ENCODE measurements around the gene MARF1. TPM values are rescaled to one million over a fixed set of nuclear protein-coding genes. Genes with fewer than 3 reads are reported as not detected.

The MARF1 gene
- total RNA-seq, 1 experiment from 2014 or later: 3.5 TPM

GRCh38 chr16:15606518-15607220, 36.3 kb downstream of the MARF1 start:
- in situ Hi-C loops (cut with HindIII; ENCODE audit: low pct_unique_long_range_greater_than_20kb, low sequenced_read_pairs): no loop called here
- DNase-seq (ENCODE audit: low read depth): no peak

DNA sequence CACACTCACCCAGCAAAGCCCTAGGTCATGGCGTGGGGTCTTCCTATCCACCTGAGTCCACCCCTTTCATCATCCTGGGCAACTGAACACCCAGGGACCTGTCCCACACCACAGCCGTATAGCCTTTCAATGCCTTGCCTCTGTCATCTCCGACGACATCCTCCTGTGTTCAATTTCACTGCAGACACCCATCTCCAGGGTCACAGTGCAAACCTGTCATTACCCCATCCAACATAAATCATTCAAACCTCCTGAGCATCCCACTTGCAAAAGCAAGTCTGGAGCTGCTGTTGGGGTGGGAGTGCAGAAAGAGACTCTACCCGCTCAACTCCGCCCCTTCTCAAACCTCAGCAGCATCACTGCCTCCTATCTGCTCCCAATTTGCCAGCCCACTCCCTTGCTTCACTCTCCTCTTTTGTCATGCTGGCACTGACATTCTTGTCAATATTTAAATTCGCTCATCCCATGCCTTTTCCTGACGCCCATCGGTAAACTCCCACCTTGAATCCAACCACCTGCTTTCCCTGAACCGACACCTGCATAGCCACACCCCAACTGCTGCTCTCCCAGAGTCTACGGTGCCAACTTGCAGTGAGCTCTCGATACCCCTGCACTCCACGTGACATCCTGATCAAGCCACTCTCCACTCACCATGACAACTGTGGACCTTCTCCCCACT, 37.0 kb downstream of the MARF1 start:
- in situ Hi-C loops (cut with HindIII; ENCODE audit: low pct_unique_long_range_greater_than_20kb, low sequenced_read_pairs): no loop called here
- no peak for DNase-seq (ENCODE audit: low read depth)

- in situ Hi-C loops (cut with HindIII; ENCODE audit: low pct_unique_long_range_greater_than_20kb, low sequenced_read_pairs): no loop called here
- DNase-seq (ENCODE audit: low read depth): no peak
Measured at GRCh38 chr16:15604460-15605440, 38.2 kb downstream of the MARF1 start.

DNA sequence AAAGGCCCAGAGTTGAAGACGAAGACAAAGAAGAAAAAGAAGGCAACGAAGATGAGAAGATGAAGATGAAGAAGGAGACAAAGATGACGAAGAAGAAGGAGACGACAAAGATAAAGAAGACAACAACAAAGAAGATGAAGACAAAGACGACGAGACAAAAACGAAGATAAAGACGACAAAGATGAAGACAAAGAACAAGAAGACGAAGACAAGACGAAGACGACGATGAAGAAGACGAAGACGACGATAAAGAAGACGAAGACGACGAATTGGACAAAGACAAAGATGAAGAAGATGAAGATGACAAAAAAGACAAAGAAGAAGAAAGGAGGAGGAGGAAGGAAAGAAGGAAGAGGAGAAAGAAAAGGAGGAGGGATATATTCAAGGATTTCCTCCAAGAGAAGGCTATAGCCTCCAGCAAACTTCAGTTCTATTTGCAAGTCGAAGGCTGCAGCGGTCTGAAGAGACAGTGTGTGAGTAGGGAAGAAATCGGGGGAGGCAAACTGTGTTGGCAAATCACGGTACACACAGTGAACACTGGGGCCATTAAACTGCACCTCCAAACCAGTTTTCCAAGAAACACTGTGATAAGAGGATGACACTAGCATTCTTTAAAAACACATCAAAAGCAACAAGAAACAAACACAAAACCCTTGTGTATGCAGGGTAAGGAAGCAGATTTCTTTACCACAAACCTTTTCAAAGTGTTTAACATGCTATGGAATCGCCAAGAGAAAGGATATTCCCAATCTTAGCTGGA, 40.5 kb downstream of the MARF1 start:
- in situ Hi-C loops (cut with HindIII; ENCODE audit: low pct_unique_long_range_greater_than_20kb, low sequenced_read_pairs): no loop called here
- no peak for DNase-seq (ENCODE audit: low read depth)

GRCh38 chr16:15601212-15601879, 41.6 kb downstream of the MARF1 start:
- no peak for DNase-seq (ENCODE audit: low read depth)
- in situ Hi-C loops (cut with HindIII; ENCODE audit: low pct_unique_long_range_greater_than_20kb, low sequenced_read_pairs): no loop called here

DNA sequence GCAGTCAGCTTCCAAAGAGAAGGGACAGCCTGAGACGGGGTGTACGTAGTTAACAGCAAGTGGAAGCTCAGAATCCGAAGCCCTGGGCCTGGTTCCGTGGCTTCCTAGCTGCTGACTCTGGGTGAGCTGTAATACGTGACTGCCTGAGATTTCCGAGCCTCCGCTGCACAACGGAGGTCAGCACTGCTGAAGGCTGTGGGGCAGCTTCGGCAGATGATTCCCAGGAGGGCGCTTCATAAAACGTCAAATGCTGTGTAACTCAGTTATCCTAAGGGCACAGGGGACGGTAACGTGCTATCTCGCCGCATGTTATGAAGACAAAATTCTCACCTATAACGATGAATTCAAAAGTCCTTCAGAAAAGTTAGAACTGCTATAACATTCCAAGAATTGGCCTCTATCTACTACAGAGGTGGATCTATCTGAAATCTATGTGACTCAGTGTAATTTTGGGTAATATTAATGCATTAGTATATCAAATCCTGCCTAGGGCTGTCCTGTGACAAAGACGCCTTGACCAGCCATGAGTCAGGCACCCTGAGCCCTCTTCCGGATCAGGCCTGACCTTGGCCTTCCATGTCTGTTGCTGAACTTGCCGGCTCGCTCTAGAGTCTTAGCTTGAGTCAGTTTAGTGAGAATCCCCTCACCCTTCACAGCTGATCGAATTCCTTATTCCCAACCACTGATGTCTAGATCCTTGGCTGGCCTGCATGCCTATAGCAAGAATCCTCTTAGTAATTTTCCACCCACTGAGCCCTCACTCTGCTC, 43.5 kb downstream of the MARF1 start:
- no peak for DNase-seq (ENCODE audit: low read depth)
- in situ Hi-C loops (cut with HindIII; ENCODE audit: low pct_unique_long_range_greater_than_20kb, low sequenced_read_pairs): no loop called here

GRCh38 chr16:15598648-15599190, 44.2 kb downstream of the MARF1 start:
- in situ Hi-C loops (cut with HindIII; ENCODE audit: low pct_unique_long_range_greater_than_20kb, low sequenced_read_pairs): no loop called here
- DNase-seq (ENCODE audit: low read depth): no peak

DNA sequence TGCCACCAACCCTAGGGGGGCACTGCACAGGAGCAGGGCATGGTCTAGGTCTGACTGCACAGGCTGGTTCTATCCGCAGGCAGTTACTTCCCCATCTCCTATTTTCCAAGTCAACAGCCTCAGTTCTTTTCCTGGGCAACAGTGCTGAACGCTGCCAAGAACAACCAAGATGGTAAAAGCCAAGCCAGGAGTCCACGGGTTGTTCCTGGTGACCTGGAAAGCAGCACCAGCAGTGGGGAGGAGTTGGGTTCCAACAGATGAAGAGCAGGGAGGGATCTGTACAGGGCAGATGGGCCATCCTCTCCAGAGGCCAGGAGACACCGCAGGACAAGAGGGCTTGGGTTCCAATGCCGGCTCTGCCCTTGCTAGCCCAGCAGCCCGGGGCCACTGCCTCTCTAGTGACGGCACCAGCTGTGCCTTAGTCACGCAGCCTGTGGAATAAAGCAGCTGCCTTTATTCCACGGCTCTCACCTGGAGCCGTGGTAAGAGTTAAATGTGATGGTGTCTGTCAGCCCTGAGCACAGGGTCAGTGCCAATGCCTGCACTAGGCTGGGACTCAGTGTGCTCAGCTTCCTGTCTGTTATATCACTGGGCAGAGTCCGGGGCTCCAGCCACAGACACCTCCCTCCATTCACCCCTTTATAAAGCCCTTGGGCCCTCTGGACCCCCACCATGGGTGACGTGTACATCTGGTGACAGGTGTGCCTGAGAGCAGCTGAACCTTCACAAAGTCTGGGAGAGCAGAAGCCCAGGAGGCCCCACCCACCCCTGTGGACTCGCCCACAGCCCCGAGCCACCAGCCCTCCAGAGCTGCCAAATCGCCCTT, 44.9 kb downstream of the MARF1 start:
- DNase-seq (ENCODE audit: low read depth): no peak
- in situ Hi-C loops (cut with HindIII; ENCODE audit: low pct_unique_long_range_greater_than_20kb, low sequenced_read_pairs): no loop called here

DNA sequence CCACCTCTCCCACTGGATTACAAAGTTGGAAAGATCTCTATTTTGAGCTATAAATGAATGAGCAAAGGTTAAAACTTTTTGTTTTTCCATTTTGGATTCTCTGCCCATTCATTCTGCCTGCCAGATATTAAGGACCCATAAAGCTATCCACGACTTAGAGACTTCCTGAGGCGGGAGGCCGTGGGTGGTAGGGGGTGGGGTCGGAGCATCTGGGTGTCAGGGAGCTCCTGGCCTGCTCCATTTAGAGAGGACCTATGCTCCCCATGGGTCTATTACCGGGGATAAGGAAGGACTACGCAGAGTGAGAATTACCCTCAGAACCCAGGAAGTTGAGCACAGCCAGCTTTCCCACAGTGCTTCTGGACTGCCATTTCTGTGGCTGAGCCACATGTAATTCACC, 45.8 kb downstream of the MARF1 start:
- DNase-seq (ENCODE audit: low read depth): no peak
- in situ Hi-C loops (cut with HindIII; ENCODE audit: low pct_unique_long_range_greater_than_20kb, low sequenced_read_pairs): no loop called here

DNA sequence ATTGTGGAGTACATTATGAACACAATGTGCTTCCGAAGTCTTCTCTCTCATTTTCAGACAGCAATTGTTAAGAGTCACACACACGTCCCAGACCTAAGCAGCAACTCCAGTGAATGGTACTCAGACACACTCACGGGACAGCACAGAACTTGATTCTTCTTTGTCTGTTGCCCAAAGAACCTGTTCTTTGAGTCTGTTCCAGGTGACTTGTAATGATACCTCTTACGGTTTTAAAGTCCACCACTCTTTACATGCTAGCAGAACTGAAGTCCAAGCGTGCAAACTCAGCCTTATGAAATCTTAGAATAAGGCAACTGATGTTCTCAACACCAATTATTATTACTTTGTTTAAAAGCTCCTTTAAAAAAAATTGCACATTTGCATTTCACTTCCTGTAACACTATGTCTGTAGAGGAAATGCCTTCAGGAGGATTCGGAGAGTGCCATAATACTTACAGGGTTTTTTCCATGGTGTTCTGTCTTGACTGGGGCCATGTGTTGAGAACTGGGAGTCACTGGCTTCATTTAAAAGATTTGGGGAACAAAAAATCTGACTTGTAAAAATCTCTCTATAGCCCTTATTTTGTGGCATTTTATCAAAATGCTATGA, 48.1 kb downstream of the MARF1 start:
- no peak for DNase-seq (ENCODE audit: low read depth)
- in situ Hi-C loops (cut with HindIII; ENCODE audit: low pct_unique_long_range_greater_than_20kb, low sequenced_read_pairs): no loop called here

GRCh38 chr16:15593235-15593634, 49.7 kb downstream of the MARF1 start:
- DNase-seq (ENCODE audit: low read depth): no peak
- in situ Hi-C loops (cut with HindIII; ENCODE audit: low pct_unique_long_range_greater_than_20kb, low sequenced_read_pairs): no loop called here

- in situ Hi-C loops (cut with HindIII; ENCODE audit: low pct_unique_long_range_greater_than_20kb, low sequenced_read_pairs): no loop called here
Measured at GRCh38 chr16:15592324-15592723, 50.6 kb downstream of the MARF1 start.

DNA sequence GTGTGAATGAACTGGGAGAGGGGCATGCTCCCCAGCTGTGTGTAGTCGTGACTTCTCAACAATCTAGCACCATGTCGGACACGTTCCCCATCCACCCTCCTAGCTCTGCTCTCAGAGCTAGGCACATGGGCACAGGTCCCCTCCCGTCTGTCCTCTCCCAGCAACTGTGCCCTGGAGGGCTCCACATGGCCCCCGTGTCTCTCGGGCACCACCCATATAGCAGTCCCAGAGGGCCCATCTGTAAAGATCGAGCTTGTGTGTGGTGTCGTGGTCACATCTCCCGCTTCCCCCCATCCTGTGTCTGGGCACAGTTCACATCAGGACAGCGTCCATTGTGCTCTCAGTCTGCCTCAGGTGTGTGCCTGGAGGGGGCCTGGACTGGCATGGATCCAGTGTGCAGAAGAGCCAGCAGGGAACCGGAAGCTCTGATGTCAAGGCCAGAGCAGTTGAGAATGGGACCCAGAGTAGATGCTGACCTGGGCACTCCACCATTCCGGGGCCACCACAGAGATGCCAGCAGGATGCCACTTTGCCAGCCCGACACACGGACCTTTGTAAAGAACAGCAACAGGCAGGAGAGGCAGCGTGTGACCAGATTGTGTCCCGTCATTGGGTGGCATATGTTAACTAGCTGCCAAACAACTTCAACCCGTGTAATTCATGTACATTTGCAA, 55.7 kb downstream of the MARF1 start:
- in situ Hi-C loops (cut with HindIII; ENCODE audit: low pct_unique_long_range_greater_than_20kb, low sequenced_read_pairs): no loop called here
- DNase-seq (ENCODE audit: low read depth): no peak

More at GRCh38 chr16:15592324-15592723, 50.6 kb downstream of the MARF1 start:
- DNase-seq (ENCODE audit: low read depth): no peak

- in situ Hi-C loops (cut with HindIII; ENCODE audit: low pct_unique_long_range_greater_than_20kb, low sequenced_read_pairs): no loop called here
- no peak for DNase-seq (ENCODE audit: low read depth)
Measured at GRCh38 chr16:15586716-15587115, 56.2 kb downstream of the MARF1 start.

- in situ Hi-C loops (cut with HindIII; ENCODE audit: low pct_unique_long_range_greater_than_20kb, low sequenced_read_pairs): no loop called here
Measured at GRCh38 chr16:15585956-15586355, 57.0 kb downstream of the MARF1 start.

More at GRCh38 chr16:15585956-15586355, 57.0 kb downstream of the MARF1 start:
- no peak for DNase-seq (ENCODE audit: low read depth)
